Uterus (tissue), 4 donors: ENCODE data around the gene GNAO1. TPM values are rescaled to one million over a fixed set of nuclear protein-coding genes. Genes with fewer than 3 reads are reported as not detected.

Experiments used
- DNase-seq, 2 donors: peaks; one replicate each; pipeline ENCODE4 v3.0.0-alpha.2; 2019 to 2020
- H3K27ac ChIP-seq, 2 donors: fragments of 200-600 bp; sonication (generic); 1 replicate in 1 of 2; 2 replicates in 1 of 2; pipeline ENCODE4 v1.5.1; 2016 to 2018
- H3K27me3 ChIP-seq, 2 donors: fragments of 200-600 bp; sonication (generic); one replicate each; pipeline ENCODE4 v1.5.1; 2018 to 2019; ENCODE audit warnings: control low read depth in 1 of 2
- H3K36me3 ChIP-seq, 2 donors: fragments of 200-600 bp; sonication (generic); one replicate each; pipeline ENCODE4 v1.5.1; 2019; ENCODE audit warnings: control low read depth in 1 of 2
- H3K4me1 ChIP-seq, 2 donors: fragments of 200-600 bp; sonication (generic); one replicate each; pipeline ENCODE4 v1.5.1; 2018 to 2019; ENCODE audit warnings: control low read depth in 1 of 2
- H3K4me3 ChIP-seq, 2 donors: fragments of 200-600 bp; sonication (generic); 1 replicate in 1 of 2; 2 replicates in 1 of 2; pipeline ENCODE4 v1.5.1; 2018 to 2019; ENCODE audit warnings: mild to moderate bottlenecking in 1 of 2
- H3K9me3 ChIP-seq, 2 donors: fragments of 200-600 bp; sonication (generic); one replicate each; pipeline ENCODE4 v1.5.1; 2019; ENCODE audit warnings: control low read depth in 1 of 2
- CTCF ChIP-seq, 4 experiments: fragments of 200-600 bp in 2 of 4; fragments of 450-650 bp in 2 of 4; sonication (generic) in 2 of 4; IDR thresholded peaks; one replicate each; pipeline ENCODE4 v1.5.1; 2016 to 2019; ENCODE audit warnings: antibody characterized with exemption in 4 of 4, mild to moderate bottlenecking in 2 of 4, moderate library complexity in 1 of 4
- POLR2A ChIP-seq, 2 donors: fragments of 450-650 bp; IDR thresholded peaks; one replicate each; pipeline ENCODE4 v1.6.1; 2016; ENCODE audit warnings: antibody characterized with exemption in 2 of 2, mild to moderate bottlenecking in 1 of 2, moderate library complexity in 1 of 2
- intact Hi-C: fragments of 100-400 bp; cut with DNase I; formaldehyde crosslinking; loops from one replicate; pipeline ENCODE4 v1.15.1; 2023; ENCODE audit warnings: low total_unique reads
- total RNA-seq, 4 donors: library from RNA; depleted of rRNA in 3 of 4; stranded (reverse); fragments of >200 nt in 3 of 4; gene quantifications; one replicate each; pipeline versions ENCODE4 v1.1.0 to v1.2.4, GENCODE V29; 2014 to 2023
- donor health status: DM: yes; HTN: yes; CAD: no.

The GNAO1 gene
- total RNA-seq, 4 donors from 2014 or later, result 0.26 to 7.2 (median 1.6) TPM; not detected in 1

GRCh38 chr16:56366945-56367344 lies 175.7 kb downstream of the GNAO1 start:
- Histone ChIP-seq H3K4me1 (peaks cover 0 to 7% of the 10 kb centered on the region in 2 donors), H3K4me3 (no peak overlapping the region), H3K9me3 (no peaks in the 10 kb centered on the region), H3K27me3 (no peaks in the 10 kb centered on the region), H3K27ac (no peak overlapping the region), H3K36me3 (no peaks in the 10 kb centered on the region)
- intact Hi-C loops, result no loop called here
- no peak for DNase-seq
- TF ChIP-seq CTCF (IDR thresholded peaks at IDR 0.05), result no peak
- no peak for TF ChIP-seq POLR2A (IDR thresholded peaks at IDR 0.05)

- Histone ChIP-seq H3K4me1 (peaks cover 0 to 7% of the 10 kb centered on the region in 2 donors), H3K27me3 (no peaks in the 10 kb centered on the region), H3K4me3 (no peak overlapping the region), H3K9me3 (no peaks in the 10 kb centered on the region), H3K36me3 (no peaks in the 10 kb centered on the region), H3K27ac (no peak overlapping the region)
- TF ChIP-seq POLR2A (IDR thresholded peaks at IDR 0.05), result no peak
- no peak for TF ChIP-seq CTCF (IDR thresholded peaks at IDR 0.05)
- intact Hi-C loops, result no loop called here
- no peak for DNase-seq
Measured at GRCh38 chr16:56367764-56368163, 176.5 kb downstream of the GNAO1 start.

GRCh38 chr16:56368545-56368944 lies 177.3 kb downstream of the GNAO1 start:
- H3K27ac ChIP-seq, result no peak overlapping the region
- intact Hi-C loops, result no loop called here
- no peaks in the 10 kb centered on the region for H3K9me3 ChIP-seq
- peaks cover 0 to 7% of the 10 kb centered on the region in 2 donors for H3K4me1 ChIP-seq
- TF ChIP-seq CTCF (IDR thresholded peaks at IDR 0.05) (no peak), POLR2A (IDR thresholded peaks at IDR 0.05) (no peak)
- H3K27me3 ChIP-seq, result no peaks in the 10 kb centered on the region
- DNase-seq, result no peak
- H3K4me3 ChIP-seq, result no peak overlapping the region
- H3K36me3 ChIP-seq, result no peaks in the 10 kb centered on the region

- Histone ChIP-seq H3K4me1 (peaks cover 0 to 7% of the 10 kb centered on the region in 2 donors), H3K36me3 (no peaks in the 10 kb centered on the region), H3K4me3 (no peak overlapping the region), H3K9me3 (no peaks in the 10 kb centered on the region), H3K27ac (no peak overlapping the region), H3K27me3 (no peaks in the 10 kb centered on the region)
- DNase-seq, result no peak
- intact Hi-C loops, result no loop called here
- TF ChIP-seq CTCF (IDR thresholded peaks at IDR 0.05) (no peak), POLR2A (IDR thresholded peaks at IDR 0.05) (no peak)
Measured at GRCh38 chr16:56369202-56369601, 177.9 kb downstream of the GNAO1 start.

- no peaks in the 10 kb centered on the region for H3K9me3 ChIP-seq
- peaks cover 0 to 7% of the 10 kb centered on the region in 2 donors for H3K4me1 ChIP-seq
- no peak for DNase-seq
- intact Hi-C loops, result no loop called here
- no peaks in the 10 kb centered on the region for H3K27me3 ChIP-seq
- no peak for TF ChIP-seq POLR2A (IDR thresholded peaks at IDR 0.05)
- no peaks in the 10 kb centered on the region for H3K36me3 ChIP-seq
- H3K27ac ChIP-seq, result peak overlapping the region in 1 of 2 donors; percentile 23
- no peak overlapping the region for H3K4me3 ChIP-seq
Measured at GRCh38 chr16:56370185-56370874, 179.0 kb downstream of the GNAO1 start.
